SIG-M5 treated with dmso at 0.1 percent for 504 hours (cell line): ENCODE results near the gene SMAP1.
"Not testable (repeated sequence)": the region's sequence is repeated elsewhere in the genome, so short reads cannot be mapped to it uniquely, and the experiment has no call there.

Experiments
- DNase-seq: peaks from one replicate; lab custom pipeline; 2025; ENCODE audit not compliant: unreplicated experiment; lab: John Stamatoyannopoulos, UW

Gene SMAP1

DNA sequence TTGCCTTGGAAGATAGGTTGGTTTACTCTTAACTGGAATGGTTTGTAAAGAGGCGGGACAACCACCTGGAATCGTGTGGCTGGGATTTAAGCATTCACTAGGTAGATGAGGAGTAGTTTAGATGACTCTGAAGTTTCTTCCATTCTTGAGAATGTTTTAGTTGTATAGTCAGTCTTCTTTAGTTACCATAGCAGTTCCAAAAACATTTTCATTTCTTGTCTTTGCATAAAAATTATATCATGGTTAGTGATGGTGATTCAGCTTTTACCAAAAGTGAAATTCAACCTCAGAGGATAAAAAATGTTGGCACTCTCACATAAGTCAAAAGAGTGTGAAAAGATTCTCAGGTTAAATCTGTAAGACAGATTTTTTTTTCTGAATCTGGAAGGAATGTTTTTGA lies 70.3 kb downstream of the SMAP1 start:
- DNase-seq, result no peak

DNA sequence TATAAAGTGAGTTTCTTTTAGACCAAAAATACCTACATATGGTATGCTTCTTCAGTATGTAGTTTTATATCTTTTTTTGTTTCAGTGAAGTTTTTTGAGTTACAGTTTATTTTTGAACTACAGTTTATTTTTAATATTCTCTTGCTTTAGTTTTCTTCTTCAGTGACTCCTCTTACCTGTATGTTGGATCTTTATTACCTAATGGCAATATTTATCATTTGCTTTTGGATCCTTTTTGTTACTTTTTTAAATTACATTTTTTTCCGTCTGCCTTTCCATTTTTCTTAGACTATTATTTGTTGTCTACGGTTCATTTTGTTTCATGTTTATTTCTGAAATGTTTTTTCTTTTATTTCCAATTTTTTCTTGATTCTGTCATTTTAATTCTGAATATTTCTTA lies 71.9 kb downstream of the SMAP1 start:
- DNase-seq, result no peak

DNA sequence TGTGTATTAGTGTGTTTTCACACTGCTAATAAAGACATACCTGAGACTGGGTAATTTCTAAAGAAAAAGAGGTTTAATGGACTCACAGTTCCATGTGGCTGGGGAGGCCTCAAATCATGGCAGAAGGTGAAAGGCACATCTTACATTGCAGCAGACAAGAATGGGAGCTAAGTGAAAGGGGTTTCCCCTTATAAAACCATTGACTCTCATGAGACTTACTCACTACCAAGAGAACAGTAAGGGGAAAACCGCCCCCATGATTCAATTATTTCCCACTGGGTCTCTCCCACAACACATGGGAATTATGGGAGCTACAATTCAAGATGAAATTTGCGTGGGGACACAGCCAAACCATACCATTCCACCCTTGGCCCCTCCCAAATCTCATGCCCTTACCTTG lies 73.1 kb downstream of the SMAP1 start:
- not testable (repeated sequence) for DNase-seq

DNA sequence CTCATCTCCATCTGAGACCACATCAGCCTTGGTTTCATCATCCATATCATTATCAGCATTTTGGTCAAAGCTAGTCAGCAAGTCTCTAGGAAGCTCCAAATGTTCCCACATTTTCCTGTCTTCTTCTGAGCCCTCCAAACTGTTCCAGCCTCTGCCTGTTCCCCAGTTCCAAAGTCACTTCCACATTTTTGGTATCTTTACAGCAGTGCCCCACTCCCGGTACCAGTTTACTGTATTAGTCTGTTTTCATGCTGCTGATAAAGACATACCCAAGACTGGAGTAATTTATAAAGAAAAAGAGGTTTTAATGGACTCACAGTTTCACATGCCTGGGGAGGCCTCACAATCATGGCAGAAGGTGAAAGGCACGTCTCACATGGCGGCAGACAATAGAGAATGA lies 74.8 kb downstream of the SMAP1 start:
- not testable (repeated sequence) for DNase-seq

DNA sequence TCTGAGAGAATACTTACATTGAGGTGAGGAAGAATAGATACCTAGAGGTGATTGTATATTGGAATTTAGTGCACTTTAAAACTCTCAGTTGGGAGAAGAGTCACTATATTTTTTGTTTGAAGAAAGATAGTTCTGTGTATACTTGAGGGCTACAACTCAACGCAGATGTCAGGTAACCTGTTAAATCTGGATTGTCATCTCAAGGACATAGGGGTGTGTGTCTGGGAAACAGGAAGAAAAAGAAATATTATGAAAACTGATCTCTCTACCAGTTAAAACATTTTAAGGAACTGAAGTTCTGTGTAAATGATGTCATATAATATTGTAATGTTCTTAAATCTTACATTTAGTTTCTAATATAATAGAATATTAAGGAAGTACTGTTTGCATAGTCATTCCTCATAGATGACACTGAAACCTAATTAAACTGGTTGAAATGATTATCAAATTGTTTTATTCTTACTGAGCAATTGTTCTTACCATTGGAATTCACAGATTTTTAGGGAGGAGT lies 86.2 kb downstream of the SMAP1 start:
- DNase-seq, result no peak

DNA sequence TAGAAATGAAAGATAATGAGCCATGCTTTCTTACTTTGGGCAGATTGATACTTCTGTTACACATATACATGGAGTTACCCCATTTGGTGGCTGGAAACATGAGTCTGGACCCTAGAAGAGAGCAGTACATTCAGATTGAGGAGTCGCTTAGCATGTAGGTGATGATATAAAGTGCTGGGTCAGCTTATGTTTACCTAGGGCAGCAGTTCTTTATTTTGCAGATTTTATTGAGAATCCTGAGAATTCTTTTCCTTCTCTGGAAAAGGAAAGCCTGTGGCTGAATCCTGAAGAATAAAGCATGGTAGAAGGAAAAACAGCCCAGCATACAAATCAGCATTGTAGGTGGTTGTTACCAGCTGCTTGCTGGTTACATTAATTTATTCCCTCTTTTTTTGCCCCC lies 91.2 kb downstream of the SMAP1 start:
- no peak for DNase-seq

DNA sequence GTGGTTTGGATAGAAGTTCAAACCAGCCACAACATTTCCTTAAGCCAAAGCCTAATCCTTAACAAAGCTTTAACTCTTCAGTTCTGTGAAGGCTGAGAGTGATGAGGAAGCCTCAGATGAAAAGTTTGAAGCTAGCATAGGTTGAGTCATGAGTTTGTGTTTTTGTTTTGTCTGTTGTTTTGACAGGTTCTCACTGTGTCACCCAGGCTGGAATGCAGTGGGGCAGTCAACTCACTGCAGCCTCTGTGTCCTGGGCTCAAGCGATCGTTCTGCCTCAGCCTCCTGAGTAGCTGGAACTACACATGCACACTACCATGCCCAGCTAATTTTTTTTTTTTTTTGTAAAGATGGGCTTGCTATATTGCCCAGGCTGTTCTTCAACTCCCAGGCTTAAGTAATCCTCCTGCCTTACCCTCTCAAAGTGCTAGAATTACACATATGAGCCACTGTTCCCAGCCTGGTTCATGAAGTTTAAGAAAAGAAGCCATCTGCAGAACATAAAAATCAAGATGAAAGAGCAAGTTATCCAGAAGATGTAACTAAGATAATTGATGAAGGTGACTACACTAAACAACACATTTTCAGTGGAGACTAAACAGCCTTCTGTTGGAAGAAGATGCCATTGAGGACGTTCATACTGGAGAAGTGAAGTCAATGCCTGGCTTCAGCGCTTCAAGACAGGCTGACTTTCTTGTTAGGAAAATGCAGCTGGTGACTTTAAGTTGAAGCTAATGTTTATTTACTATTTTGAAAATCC lies 96.2 kb downstream of the SMAP1 start:
- DNase-seq, result no peak

DNA sequence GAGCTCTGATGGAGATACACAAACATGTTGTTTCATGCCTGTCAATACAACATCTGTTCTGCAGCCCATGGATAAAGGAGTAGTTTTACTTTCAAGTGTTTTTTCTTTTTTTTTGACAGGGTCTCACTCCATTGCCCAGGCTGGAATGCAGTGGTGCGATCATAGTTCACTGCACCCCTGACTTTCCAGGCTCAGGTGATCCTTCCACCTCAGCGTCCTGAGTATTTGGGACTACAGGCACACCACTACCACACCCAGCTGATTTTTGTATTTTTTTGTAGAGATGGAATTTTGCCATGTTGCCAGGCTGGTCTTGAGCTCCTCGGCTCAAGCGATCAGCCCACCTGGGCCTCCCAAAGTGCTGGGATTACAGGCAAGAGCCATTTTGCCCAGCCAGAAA lies 97.0 kb downstream of the SMAP1 start:
- DNase-seq, result no peak

DNA sequence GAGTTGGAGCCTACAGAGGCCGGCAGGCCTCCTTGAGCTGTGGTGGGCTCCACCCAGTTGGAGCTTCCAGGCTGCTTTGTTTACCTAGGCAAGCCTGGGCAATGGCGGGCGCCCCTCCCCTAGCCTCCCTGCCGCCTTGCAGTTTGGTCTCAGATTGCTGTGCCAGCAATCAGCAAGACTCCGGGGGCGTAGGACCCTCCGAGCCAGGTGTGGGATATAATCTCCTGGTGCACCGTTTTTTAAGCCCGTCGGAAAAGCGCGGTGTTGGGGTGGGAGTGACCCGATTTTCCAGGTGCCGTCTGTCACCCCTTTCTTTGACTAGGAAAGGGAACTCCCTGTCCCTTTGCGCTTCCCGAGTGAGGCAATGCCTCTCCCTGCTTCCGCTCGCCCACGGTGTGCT lies 103.7 kb downstream of the SMAP1 start:
- not testable (repeated sequence) for DNase-seq

DNA sequence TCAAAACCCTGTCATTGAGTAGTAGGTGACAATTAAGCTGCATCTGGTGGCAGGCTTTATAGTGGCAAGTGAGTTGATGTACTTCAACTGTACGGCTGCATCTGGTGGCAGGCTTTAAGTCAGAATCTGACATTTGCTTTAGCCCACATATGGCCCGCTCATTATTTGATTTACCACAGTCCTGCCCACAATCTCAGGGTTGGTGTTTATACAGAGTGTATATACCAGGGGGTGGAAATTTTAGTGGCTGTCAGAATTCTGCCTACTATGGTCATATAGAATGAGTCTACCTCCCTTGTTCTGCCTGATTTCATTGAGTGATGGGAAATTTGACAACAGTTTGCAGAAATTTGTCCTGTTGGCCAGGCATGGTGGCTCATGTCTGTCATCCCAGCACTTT lies 112.3 kb downstream of the SMAP1 start:
- DNase-seq, result no peak

DNA sequence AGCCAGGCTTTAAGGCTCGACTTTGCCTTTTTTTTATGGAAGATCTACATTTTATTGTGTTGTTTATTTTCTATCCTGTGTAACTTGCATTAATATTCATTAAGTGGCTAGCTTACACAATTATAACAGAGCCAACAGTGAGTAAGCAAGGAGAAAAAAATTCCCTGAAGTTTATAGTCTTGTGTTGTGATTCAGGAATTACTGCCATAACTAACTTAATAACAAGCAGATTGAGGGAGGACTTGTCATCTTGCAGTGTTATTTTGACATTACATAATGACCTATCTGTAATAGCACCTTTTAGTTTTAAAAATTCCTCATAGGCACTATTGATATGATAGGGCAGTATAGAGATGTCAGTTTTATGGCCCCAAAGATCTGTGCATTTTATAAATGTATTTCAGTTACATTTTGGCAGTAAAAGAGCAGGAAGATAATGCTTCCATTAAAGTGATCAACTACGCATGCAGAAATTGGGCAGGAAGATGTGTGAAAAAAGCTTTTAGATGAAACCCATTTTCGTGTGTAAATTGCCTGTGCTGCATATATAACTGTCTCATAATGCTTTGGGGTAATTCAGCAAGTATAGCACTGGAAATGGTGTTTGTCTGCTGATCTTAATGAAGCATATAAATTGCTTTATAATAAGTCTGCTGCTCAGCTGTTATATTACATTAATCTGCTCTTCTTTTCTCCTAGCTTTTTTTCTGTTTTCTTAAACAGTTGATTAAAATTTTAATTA lies 123.0 kb downstream of the SMAP1 start:
- no peak for DNase-seq

DNA sequence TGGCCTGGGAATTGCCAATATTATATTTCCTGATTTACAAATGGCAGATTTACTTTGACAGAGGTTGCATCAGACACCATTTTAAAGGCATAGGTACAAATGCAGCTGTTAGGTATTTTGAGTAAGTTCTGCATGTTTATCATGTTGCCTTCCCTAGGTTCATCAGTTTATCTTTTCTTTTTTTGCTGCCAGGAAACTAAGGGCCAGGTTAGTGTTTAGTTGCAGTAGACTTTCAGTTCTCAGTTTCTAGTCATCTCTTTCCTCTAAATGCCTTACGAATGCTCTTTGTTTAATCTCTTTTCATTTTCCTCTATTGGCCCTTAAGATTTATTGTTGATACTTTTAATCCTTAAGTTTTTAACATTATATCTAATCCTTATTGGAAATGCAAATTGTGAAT lies 129.9 kb downstream of the SMAP1 start:
- no peak for DNase-seq

DNA sequence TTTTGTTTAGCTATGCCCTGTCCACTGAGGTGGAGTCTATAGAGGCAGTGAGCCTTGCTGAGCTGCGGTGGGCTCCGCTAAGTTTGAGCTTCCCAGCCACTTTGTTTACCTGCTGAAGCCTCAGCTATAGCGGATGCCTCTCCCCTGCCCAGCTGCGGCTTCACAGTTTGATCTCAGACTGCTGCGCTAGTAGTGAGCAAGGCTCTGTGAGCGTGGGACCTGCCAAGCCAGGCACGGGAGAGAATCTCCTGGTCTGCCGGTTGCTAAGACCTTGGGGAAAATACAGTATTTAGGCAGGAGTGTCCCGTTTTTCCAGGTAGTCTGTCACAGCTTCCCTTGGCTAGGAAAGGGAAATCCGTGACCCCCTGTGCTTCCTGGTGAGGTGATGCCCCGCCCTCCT lies 138.4 kb downstream of the SMAP1 start:
- no peak for DNase-seq

DNA sequence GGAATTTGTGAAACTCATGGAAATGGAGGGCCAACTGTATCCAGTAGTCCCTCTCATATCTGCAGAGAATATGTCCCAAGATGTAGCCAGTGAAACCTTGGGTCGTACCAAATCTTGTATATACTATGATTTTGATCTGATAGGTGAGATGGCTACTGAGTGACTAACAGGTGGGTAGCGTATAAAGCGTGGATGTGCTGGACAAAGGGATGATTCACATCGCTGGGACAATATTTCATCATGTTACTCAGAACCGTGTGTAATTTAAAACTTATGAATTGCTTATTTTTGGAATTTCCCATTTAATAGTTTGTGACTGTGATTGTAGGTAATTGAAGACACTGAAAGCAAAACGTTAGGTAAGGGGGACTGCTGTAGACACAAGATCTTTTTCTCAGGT lies 144.1 kb downstream of the SMAP1 start:
- DNase-seq, result no peak

DNA sequence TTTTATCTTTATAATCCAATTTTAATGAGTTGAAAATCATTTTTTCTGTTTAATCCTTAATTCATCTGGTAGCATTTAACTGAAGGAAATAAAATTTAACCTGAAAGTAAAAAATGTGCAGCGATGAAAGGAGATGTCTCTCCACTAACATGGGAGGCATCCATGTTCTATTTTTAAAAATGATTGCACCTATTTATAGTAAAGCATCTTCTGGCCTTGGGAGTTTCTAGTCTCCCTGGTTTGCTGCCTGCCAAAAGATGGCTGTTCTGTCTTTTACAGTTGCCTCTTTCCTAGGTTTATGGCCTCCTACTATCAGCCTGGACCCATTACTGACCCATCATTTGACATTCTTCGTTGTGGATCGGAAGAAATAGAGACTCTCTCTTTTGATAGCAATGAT lies 146.2 kb downstream of the SMAP1 start:
- no peak for DNase-seq

DNA sequence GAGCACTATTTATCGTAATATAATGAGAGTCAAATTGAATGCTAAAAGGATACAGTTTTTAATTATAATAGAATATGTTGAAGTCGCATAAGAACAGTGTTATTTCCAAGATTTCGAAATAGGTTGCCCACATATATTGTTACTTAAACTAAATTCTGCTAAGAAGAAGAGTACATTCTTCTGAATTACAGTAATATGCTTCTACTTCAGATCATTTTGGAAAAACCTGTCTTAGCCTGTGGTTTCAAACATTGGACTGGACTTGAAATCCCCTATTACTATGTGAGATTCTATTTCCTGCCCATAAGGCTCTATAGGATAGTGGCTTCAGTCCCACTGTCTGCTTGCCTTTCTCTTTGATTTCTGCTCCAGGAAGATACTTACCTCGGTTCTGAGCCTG lies 152.0 kb downstream of the SMAP1 start:
- no peak for DNase-seq

DNA sequence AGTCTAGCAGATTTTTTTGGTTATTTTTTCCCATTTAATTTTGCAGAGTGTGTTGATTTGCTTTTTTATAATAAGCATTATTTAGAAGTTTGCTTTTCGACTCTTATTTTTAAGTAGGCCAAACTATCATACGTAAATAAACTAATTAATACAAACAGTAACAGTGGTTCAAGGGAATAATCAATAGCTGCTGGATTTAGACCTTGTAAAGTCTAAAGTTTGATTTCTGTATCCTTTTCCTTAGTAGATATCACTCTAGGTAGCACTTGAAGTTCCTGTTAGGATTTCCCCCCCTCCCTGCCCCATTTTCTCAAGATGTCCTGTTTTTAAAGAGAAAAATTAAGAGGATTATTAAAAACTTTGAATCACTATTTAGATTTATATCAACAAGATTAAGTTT lies 153.1 kb downstream of the SMAP1 start:
- DNase-seq, result no peak

DNA sequence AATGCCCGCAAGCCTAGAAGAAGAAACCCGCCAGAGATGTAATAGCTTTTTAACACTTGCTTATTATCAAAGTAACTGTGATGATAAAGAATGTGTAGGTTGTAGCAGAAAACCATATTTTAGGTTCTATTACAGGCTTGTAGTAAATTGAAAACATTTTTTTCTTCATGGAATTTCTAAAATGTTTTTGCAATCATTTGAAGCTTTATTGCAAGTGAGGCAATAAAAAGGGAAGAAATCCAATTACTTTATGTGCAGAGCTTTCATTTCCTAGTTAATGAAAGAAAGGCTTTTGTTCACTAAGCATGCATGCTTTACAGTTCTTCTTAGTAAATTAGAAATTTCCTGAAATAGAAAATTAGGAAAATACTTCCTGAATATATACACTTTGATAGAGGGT lies 154.1 kb downstream of the SMAP1 start:
- DNase-seq, result no peak

DNA sequence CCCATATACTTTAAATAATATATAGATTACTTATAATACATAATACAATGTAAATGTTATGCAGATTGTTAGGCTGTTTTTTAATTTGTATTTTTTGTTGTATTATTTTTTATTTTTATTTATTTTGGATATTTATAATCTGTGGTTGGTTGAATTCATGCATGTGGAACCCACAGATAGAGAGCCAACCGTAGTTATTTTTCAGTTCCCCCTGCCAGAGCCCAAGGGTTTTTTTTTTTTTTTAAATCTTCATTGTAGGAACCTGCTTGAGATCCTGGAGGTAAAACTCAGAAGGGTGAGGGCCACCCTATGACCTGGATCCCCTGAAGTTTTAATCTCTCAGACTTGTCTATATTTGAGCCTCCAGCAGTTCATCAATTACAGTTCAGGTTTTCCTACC lies 156.0 kb downstream of the SMAP1 start:
- DNase-seq, result no peak

DNA sequence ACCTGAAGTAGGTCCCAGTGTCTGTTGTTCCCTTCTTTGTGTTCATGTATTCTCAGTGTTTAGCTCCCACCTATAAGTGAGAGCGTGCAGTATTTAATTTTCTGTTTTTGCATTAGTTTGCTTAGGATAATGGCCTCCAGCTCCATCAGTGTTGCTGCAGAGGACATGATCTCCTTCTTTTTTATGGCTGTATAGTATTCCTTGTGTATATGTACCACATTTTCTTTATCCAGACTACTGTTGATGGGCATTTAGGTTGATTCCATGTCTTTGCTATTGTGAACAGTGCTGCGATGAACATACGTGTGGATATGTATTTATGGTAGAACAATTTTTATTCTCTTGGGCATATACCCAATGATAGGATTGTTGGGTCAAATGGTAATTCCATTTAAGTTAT lies 163.7 kb downstream of the SMAP1 start:
- DNase-seq, result no peak

DNA sequence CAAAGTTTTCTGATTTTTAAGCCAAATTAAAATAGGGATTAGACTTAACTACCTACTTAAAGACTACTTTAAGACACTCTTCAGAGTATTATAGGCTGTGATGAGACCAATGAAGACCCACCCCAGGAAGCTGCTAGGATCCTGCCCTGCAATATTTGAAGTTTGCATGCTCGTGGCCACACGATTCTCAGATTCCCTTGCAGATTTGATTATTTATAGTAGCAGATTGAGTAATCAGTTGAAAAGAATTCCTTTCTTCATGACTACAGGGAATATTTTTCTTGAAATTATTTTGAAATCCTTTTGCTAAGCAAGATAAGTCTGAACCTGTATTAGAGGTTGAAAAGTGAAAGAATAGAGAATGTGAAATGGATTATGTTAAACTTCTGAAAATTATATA lies 166.8 kb downstream of the SMAP1 start:
- DNase-seq, result no peak

DNA sequence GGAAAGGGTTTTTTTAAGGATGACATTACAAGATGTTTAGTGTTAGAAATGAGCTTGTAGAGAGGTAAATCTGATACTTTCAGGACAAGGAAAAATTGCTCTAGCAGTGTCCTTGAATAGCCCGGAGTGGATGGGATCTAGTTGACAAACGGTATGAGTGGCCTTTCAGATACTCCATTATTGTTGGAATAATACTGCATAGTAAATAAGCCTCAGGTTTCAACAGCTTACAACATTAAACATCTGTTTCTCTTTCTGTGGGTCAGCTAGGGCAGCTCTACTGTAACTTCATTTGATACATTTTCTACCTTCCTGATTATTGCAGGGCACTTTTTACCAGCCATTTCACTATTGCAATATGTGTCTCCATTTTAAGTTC lies 171.2 kb downstream of the SMAP1 start:
- DNase-seq, result no peak
